Measurements from ENCODE around the gene RABEP1. TPM values are rescaled to one million over a fixed set of nuclear protein-coding genes. Genes with fewer than 3 reads are reported as not detected.
A peak's percentile ranks its signal among the peaks of the same experiment; 100 is the strongest.

The RABEP1 gene
- total and polyA plus RNA-seq, 2 experiments from 2014 or later = 37.0 to 88.1 TPM

- no peak for TF ChIP-seq ETS1 (IDR thresholded peaks at IDR 0.05)
Observed at GRCh38 chr17:5355421-5356129, 73.5 kb downstream of the RABEP1 start (continued).

GRCh38 chr17:5361426-5361825, 79.3 kb downstream of the RABEP1 start:
- H3K27me3 Mint-ChIP-seq (ENCODE audit: insufficient read depth, low read depth, poor library complexity) = peaks cover 2% of the 10 kb centered on the region
- H3K9me3 Mint-ChIP-seq = no peaks in the 10 kb centered on the region; the same call in 2 of the 3 replicates
- ATAC-seq (peak; percentile 75), DNase-seq (ENCODE audit: low spot score) (peak; percentile 43)
- H3K36me3 Mint-ChIP-seq (ENCODE audit: low read depth) = peaks cover 46% of the 10 kb centered on the region
- Histone ChIP-seq H3K27me3 (ENCODE audit: insufficient read depth) (no peaks in the 10 kb centered on the region), H3K9me2 (ENCODE audit: insufficient read depth) (no peaks in the 10 kb centered on the region), H4K20me1 (replicated peaks; ENCODE audit: insufficient read depth) (peaks cover 6% of the 10 kb centered on the region; the same call in 1 of the 2 replicates), H3F3A (replicated peaks; ENCODE audit: low read depth) (no peaks in the 10 kb centered on the region), H3K79me2 (replicated peaks; ENCODE audit: insufficient read depth) (0 out of 2 replicates have a peak, but pooled peaks cover 11% of the 10 kb centered on the region), H3K4me1 (ENCODE audit: insufficient read depth) (peaks cover 17% of the 10 kb centered on the region; the same call in 1 of the 2 replicates), H3K27ac (ENCODE audit: low read depth) (peak overlapping the region; percentile 86), H3K4me3 (no peak overlapping the region), H3K4me2 (no peak overlapping the region), H2AFZ (no peak overlapping the region), H3K36me3 (ENCODE audit: insufficient read depth) (no peaks in the 10 kb centered on the region)
- no peak for TF ChIP-seq NANOG (IDR thresholded peaks at IDR 0.05; ENCODE audit: borderline replicate concordance)
- peak; percentile 17 to 20; a peak in 1 of 4 replicates for TF ChIP-seq CTCF (conservative IDR thresholded peaks at IDR 0.05; ENCODE audit: low read depth in 2 of 2)
- H3K4me3 Mint-ChIP-seq = no peak overlapping the region
- peaks cover 22% of the 10 kb centered on the region for H3K4me1 Mint-ChIP-seq
- peak overlapping the region; percentile 70; the same call in 1 of the 2 replicates for H3K27ac Mint-ChIP-seq

GRCh38 chr17:5362162-5362811, 80.2 kb downstream of the RABEP1 start:
- no peak overlapping the region; the same call in 1 of the 2 replicates for H3K4me3 ChIP-seq
- H3F3A ChIP-seq (replicated peaks; ENCODE audit: low read depth) = no peaks in the 10 kb centered on the region
- H3K9me2 ChIP-seq (ENCODE audit: insufficient read depth) = no peaks in the 10 kb centered on the region
- ATAC-seq (peak; percentile 87), DNase-seq (ENCODE audit: low spot score) (peak; percentile 63)
- H3K27ac ChIP-seq (ENCODE audit: low read depth) = peak overlapping the region; percentile 86
- 0 out of 2 replicates have a peak, but pooled peaks cover 11% of the 10 kb centered on the region for H3K79me2 ChIP-seq (replicated peaks; ENCODE audit: insufficient read depth)
- Mint-ChIP-seq H3K9me3 (no peaks in the 10 kb centered on the region; the same call in 2 of the 3 replicates), H3K4me3 (no peak overlapping the region), H3K27ac (peak overlapping the region; percentile 70), H3K4me1 (peaks cover 22% of the 10 kb centered on the region), H3K27me3 (ENCODE audit: insufficient read depth, low read depth, poor library complexity) (peaks cover 2% of the 10 kb centered on the region), H3K36me3 (ENCODE audit: low read depth) (peaks cover 44% of the 10 kb centered on the region)
- peak overlapping the region; percentile 18; the same call in 1 of the 2 replicates for H3K4me2 ChIP-seq
- H3K4me1 ChIP-seq (ENCODE audit: insufficient read depth) = peaks cover 17% of the 10 kb centered on the region; the same call in 1 of the 2 replicates
- H3K36me3 ChIP-seq (ENCODE audit: insufficient read depth) = no peaks in the 10 kb centered on the region
- H2AFZ ChIP-seq = no peak overlapping the region
- H3K27me3 ChIP-seq (ENCODE audit: insufficient read depth) = no peaks in the 10 kb centered on the region
- H4K20me1 ChIP-seq (replicated peaks; ENCODE audit: insufficient read depth) = peaks cover 3% of the 10 kb centered on the region; the same call in 1 of the 2 replicates
- TF ChIP-seq POLR2AphosphoS5 (IDR thresholded peaks at IDR 0.05; ENCODE audit: low read depth) (no peak), ZNF462 (CRISPR knock-in tag; IDR thresholded peaks at IDR 0.05) (no peak), JUNB (IDR thresholded peaks at IDR 0.05; ENCODE audit: unreplicated experiment) (no peak), ETS1 (IDR thresholded peaks at IDR 0.05) (no peak), ZNF331 (CRISPR knock-in tag; IDR thresholded peaks at IDR 0.05; ENCODE audit: low read depth) (no peak)

All from GM23338 (cell line).